NCI-H2107 treated with DMSO at 0.1 percent for 48 hours (cell line): ENCODE data around the gene RPUSD2.

Experiments
- DNase-seq: peaks from one replicate; lab custom pipeline; 2025; ENCODE audit not compliant: unreplicated experiment; lab: John Stamatoyannopoulos, UW

Gene RPUSD2

DNA sequence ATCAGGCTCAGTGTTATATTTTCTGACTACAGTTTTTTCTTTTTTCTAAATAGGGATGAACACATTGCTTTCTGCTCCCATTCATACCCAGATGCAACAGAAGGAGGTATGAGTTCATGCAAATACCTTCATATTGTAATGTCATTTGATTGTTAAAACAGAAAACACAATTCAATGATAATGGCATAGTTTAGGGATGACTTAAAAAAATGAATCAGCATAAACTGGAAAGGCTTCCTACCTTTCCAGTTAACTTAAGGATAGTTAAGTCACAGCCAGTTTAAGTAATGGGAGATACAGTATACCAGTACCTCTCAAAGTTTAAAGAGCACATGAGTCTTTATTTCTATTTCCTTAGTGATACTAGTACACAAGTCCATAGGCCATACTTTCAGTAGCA is 49.8 kb downstream of the RPUSD2 start:
- DNase-seq = no peak

DNA sequence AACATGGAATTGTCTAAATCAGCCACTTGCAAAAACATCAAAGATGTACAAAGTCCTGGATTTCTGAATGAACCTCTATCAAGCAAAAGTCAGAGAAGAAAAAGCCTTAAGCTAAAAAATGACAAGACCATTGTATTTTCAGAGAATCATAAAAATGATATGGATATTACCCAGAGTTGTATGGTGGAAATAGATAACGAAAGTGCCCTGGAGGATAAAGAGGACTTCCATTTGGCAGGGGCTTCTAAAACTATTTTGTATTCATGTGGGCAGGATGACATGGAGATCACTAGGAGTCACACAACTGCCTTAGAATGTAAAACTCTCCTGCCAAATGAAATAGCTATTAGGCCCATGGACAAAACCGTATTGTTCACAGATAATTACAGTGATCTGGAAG is 54.3 kb downstream of the RPUSD2 start:
- DNase-seq = no peak
